ENCODE data around the gene SETD2. TPM values are rescaled to one million over a fixed set of nuclear protein-coding genes. Genes with fewer than 3 reads are reported as not detected.

SETD2 gene
- total RNA-seq, 4 donors from 2014 or later = 35.7 to 48.5 (median 40.4) TPM

- H3K9me3 ChIP-seq = no peaks in the 10 kb centered on the region
- DNase-seq = no peak
- ATAC-seq = no peak
- intact Hi-C loops (cut with DNase I; ENCODE audit: low total_unique reads) = no loop called here
- H3K27ac ChIP-seq = no peak overlapping the region
- H3K27me3 ChIP-seq = no peaks in the 10 kb centered on the region
- in situ Hi-C loops (cut with MboI; ENCODE audit: low sequenced_read_pairs in 4 of 4) = no loop called here
- TF ChIP-seq POLR2A (IDR thresholded peaks at IDR 0.05) (no peak), CTCF (IDR thresholded peaks at IDR 0.05 in 4 of 5, conservative IDR thresholded peaks at IDR 0.05 in 1 of 5) (no peak)
- H3K4me1 ChIP-seq = peaks cover 0 to 2% of the 10 kb centered on the region in 2 donors
- peaks cover 4 to 36% of the 10 kb centered on the region in 2 donors for H3K36me3 ChIP-seq
- H3K4me3 ChIP-seq = no peak overlapping the region
Measured at GRCh38 chr3:47108546-47108945, 55.4 kb downstream of the SETD2 start.

GRCh38 chr3:47104259-47104658, 59.7 kb downstream of the SETD2 start:
- Histone ChIP-seq H3K4me1 (peaks cover 5 to 10% of the 10 kb centered on the region in 2 donors), H3K27me3 (no peaks in the 10 kb centered on the region), H3K36me3 (peaks cover 0 to 13% of the 10 kb centered on the region in 2 donors), H3K4me3 (no peak overlapping the region), H3K9me3 (no peaks in the 10 kb centered on the region), H3K27ac (no peak overlapping the region)
- in situ Hi-C loops (cut with MboI; ENCODE audit: low sequenced_read_pairs in 4 of 4) (no loop called here), intact Hi-C loops (cut with DNase I; ENCODE audit: low total_unique reads) (no loop called here)
- DNase-seq (no peak), ATAC-seq (no peak)
- TF ChIP-seq CTCF (IDR thresholded peaks at IDR 0.05 in 4 of 5, conservative IDR thresholded peaks at IDR 0.05 in 1 of 5) (no peak), POLR2A (IDR thresholded peaks at IDR 0.05) (no peak)

- intact Hi-C loops (cut with DNase I; ENCODE audit: low total_unique reads) (no loop called here), in situ Hi-C loops (cut with MboI; ENCODE audit: low sequenced_read_pairs in 4 of 4) (no loop called here)
- no peaks in the 10 kb centered on the region for H3K9me3 ChIP-seq
- H3K27ac ChIP-seq = no peak overlapping the region
- no peak overlapping the region for H3K4me3 ChIP-seq
- DNase-seq (no peak), ATAC-seq (no peak)
- TF ChIP-seq CTCF (IDR thresholded peaks at IDR 0.05 in 4 of 5, conservative IDR thresholded peaks at IDR 0.05 in 1 of 5) = no peak
- no peak for TF ChIP-seq POLR2A (IDR thresholded peaks at IDR 0.05)
- H3K27me3 ChIP-seq = no peaks in the 10 kb centered on the region
- H3K36me3 ChIP-seq = peaks cover 0 to 13% of the 10 kb centered on the region in 2 donors
- H3K4me1 ChIP-seq = peaks cover 5 to 10% of the 10 kb centered on the region in 2 donors
Measured at GRCh38 chr3:47103619-47104018, 60.3 kb downstream of the SETD2 start.

- H3K27ac ChIP-seq = no peak overlapping the region
- no peaks in the 10 kb centered on the region for H3K27me3 ChIP-seq
- H3K4me1 ChIP-seq = peaks cover 5 to 10% of the 10 kb centered on the region in 2 donors
- no peaks in the 10 kb centered on the region for H3K9me3 ChIP-seq
- DNase-seq (no peak), ATAC-seq (no peak)
- intact Hi-C loops (cut with DNase I; ENCODE audit: low total_unique reads) (no loop called here), in situ Hi-C loops (cut with MboI; ENCODE audit: low sequenced_read_pairs in 4 of 4) (no loop called here)
- H3K36me3 ChIP-seq = peaks cover 0 to 23% of the 10 kb centered on the region in 2 donors
- TF ChIP-seq POLR2A (IDR thresholded peaks at IDR 0.05) = no peak
- TF ChIP-seq CTCF (IDR thresholded peaks at IDR 0.05 in 4 of 5, conservative IDR thresholded peaks at IDR 0.05 in 1 of 5) = no peak
- no peak overlapping the region for H3K4me3 ChIP-seq
Measured at GRCh38 chr3:47102081-47102600, 61.8 kb downstream of the SETD2 start.

- ATAC-seq (no peak), DNase-seq (no peak)
- H3K27me3 ChIP-seq = no peaks in the 10 kb centered on the region
- H3K27ac ChIP-seq = no peak overlapping the region
- peaks cover 5 to 10% of the 10 kb centered on the region in 2 donors for H3K4me1 ChIP-seq
- no peaks in the 10 kb centered on the region for H3K9me3 ChIP-seq
- H3K36me3 ChIP-seq = peaks cover 0 to 24% of the 10 kb centered on the region in 2 donors
- TF ChIP-seq CTCF (IDR thresholded peaks at IDR 0.05 in 4 of 5, conservative IDR thresholded peaks at IDR 0.05 in 1 of 5) (no peak), POLR2A (IDR thresholded peaks at IDR 0.05) (no peak)
- H3K4me3 ChIP-seq = no peak overlapping the region
- intact Hi-C loops (cut with DNase I; ENCODE audit: low total_unique reads) = no loop called here
- in situ Hi-C loops (cut with MboI; ENCODE audit: low sequenced_read_pairs in 4 of 4) = no loop called here
Measured at GRCh38 chr3:47098910-47099309, 65.0 kb downstream of the SETD2 start.

Measured in gastrocnemius medialis (tissue), 4 donors.